SU-DHL-6 (cell line): ENCODE data around the gene DENND2C.
"Not testable (repeated sequence)": the region's sequence is repeated elsewhere in the genome, so short reads cannot be mapped to it uniquely, and the experiment has no call there.

Source experiments
- H2AFZ ChIP-seq: fragments of 200-600 bp; sonication (generic); 2 replicates; pipeline ENCODE4 v1.6.1; 2014; ENCODE audit warnings: low read depth, mild to moderate bottlenecking, moderate library complexity, mixed read lengths, antibody characterized with exemption, low read length; ENCODE audit not compliant: severe bottlenecking
- H3F3A ChIP-seq: fragments of 200-600 bp; shearing (Covaris generic); 2 replicates; pipeline ENCODE4 v1.6.0; 2016; ENCODE audit warnings: antibody characterized with exemption, mild to moderate bottlenecking; ENCODE audit not compliant: insufficient read depth
- H3K27ac ChIP-seq: fragments of 200-600 bp; sonication (generic); 2 replicates; pipeline ENCODE4 v1.5.1; 2016; ENCODE audit warnings: low read depth, mild to moderate bottlenecking, low read length, moderate library complexity, mixed read lengths
- H3K27me3 ChIP-seq: fragments of 200-600 bp; sonication (generic), shearing (Covaris generic); 2 replicates; pipeline ENCODE4 v1.6.0; 2014; ENCODE audit warnings: mild to moderate bottlenecking, low read length
- H3K36me3 ChIP-seq: fragments of 200-600 bp; sonication (generic); 2 replicates; pipeline ENCODE4 v1.6.1; 2014; ENCODE audit warnings: mild to moderate bottlenecking, low read length, mixed read lengths
- H3K4me2 ChIP-seq: fragments of 300-600, 200-600 bp; shearing (Covaris generic), sonication (generic); 2 replicates; pipeline ENCODE4 v1.6.0; 2014; ENCODE audit warnings: low read length, low read depth, mild to moderate bottlenecking; ENCODE audit not compliant: poor library complexity, severe bottlenecking
- H3K4me3 ChIP-seq: fragments of 200-600 bp; sonication (generic); 2 replicates; pipeline ENCODE4 v1.5.1; 2014; ENCODE audit warnings: antibody characterized with exemption, low read length, mild to moderate bottlenecking, mixed read lengths; ENCODE audit not compliant: insufficient read depth, poor library complexity, severe bottlenecking
- H3K79me2 ChIP-seq: fragments of 200-600 bp; sonication (generic); 2 replicates; pipeline ENCODE4 v1.6.1; 2014; ENCODE audit warnings: mild to moderate bottlenecking, low read length, moderate library complexity; ENCODE audit not compliant: insufficient read depth
- H3K9ac ChIP-seq: fragments of 200-600 bp; sonication (generic); 2 replicates; pipeline ENCODE4 v1.7.0; 2014; ENCODE audit warnings: mild to moderate bottlenecking, low read length
- H3K9me2 ChIP-seq: fragments of 200-600 bp; sonication (generic); replicated peaks from 2 replicates; pipeline ENCODE4 v1.6.1; 2014; ENCODE audit warnings: low read length; ENCODE audit not compliant: insufficient read depth
- H3K9me3 ChIP-seq: fragments of 200-600 bp; sonication (generic); 2 replicates; pipeline ENCODE4 v1.6.1; 2014; ENCODE audit warnings: low read length, mixed read lengths; ENCODE audit not compliant: insufficient read depth
- H4K20me1 ChIP-seq: fragments of 200-600 bp; sonication (generic); 2 replicates; pipeline ENCODE4 v1.6.1; 2014; ENCODE audit warnings: low read depth, mild to moderate bottlenecking, antibody characterized with exemption, low read length, moderate library complexity, mixed read lengths
- CTCF ChIP-seq: fragments of 200-600 bp; sonication (generic); IDR thresholded peaks from one replicate; pipeline ENCODE4 v1.5.1; 2017; ENCODE audit warnings: antibody characterized with exemption, mild to moderate bottlenecking, low read length, moderate library complexity; ENCODE audit not compliant: insufficient read depth, poor library complexity, severe bottlenecking
- EZH2phosphoT487 ChIP-seq: fragments of 200-600 bp; sonication (generic), shearing (Covaris generic); conservative IDR thresholded peaks from 2 replicates; pipeline ENCODE4 v1.6.1; 2018; ENCODE audit warnings: mild to moderate bottlenecking, antibody characterized with exemption, low read length, moderate library complexity, mixed read lengths

Gene DENND2C

GRCh38 chr1:114574365-114574764 is 95.5 kb downstream of the DENND2C start:
- Histone ChIP-seq H3K36me3 (peaks cover 30% of the 10 kb centered on the region; the same call in 1 of the 2 replicates), H2AFZ (no peak overlapping the region), H3K4me2 (no peak overlapping the region), H4K20me1 (no peaks in the 10 kb centered on the region), H3K79me2 (peaks cover 18% of the 10 kb centered on the region), H3K4me3 (no peak overlapping the region), H3F3A (no peaks in the 10 kb centered on the region), H3K9ac (no peak overlapping the region), H3K27me3 (no peaks in the 10 kb centered on the region), H3K9me2 (no peaks in the 10 kb centered on the region), H3K27ac (no peak overlapping the region), H3K9me3 (no peaks in the 10 kb centered on the region)
- no peak for TF ChIP-seq EZH2phosphoT487
- no peak for TF ChIP-seq CTCF

- Histone ChIP-seq H3K27ac (no peak overlapping the region), H3K36me3 (peaks cover 7% of the 10 kb centered on the region; the same call in 1 of the 2 replicates), H3K9ac (no peak overlapping the region), H3K4me3 (no peak overlapping the region), H3K4me2 (no peak overlapping the region), H3K79me2 (no peaks in the 10 kb centered on the region), H3K9me3 (no peaks in the 10 kb centered on the region), H3K27me3 (no peaks in the 10 kb centered on the region), H2AFZ (no peak overlapping the region), H3F3A (no peaks in the 10 kb centered on the region), H4K20me1 (no peaks in the 10 kb centered on the region), H3K9me2 (no peaks in the 10 kb centered on the region)
- no peak for TF ChIP-seq EZH2phosphoT487
- TF ChIP-seq CTCF, result no peak
These were observed 105.7 kb downstream of the DENND2C start for GRCh38 chr1:114564141-114564540.

GRCh38 chr1:114562978-114563510 is 106.8 kb downstream of the DENND2C start:
- not testable (repeated sequence) for H3F3A ChIP-seq, H3K4me2 ChIP-seq, H3K9me3 ChIP-seq, H2AFZ ChIP-seq, H3K9ac ChIP-seq, H3K27ac ChIP-seq, H3K9me2 ChIP-seq, H3K4me3 ChIP-seq, H3K27me3 ChIP-seq, H3K79me2 ChIP-seq, H3K36me3 ChIP-seq, H4K20me1 ChIP-seq

- Histone ChIP-seq H3K27me3 (no peaks in the 10 kb centered on the region), H3K36me3 (no peaks in the 10 kb centered on the region), H3K9me3 (no peaks in the 10 kb centered on the region), H3K4me3 (no peak overlapping the region), H3K9ac (no peak overlapping the region), H3F3A (no peaks in the 10 kb centered on the region), H4K20me1 (no peaks in the 10 kb centered on the region), H3K9me2 (no peaks in the 10 kb centered on the region), H3K4me2 (no peak overlapping the region), H2AFZ (no peak overlapping the region), H3K79me2 (no peaks in the 10 kb centered on the region), H3K27ac (no peak overlapping the region)
- TF ChIP-seq EZH2phosphoT487 (no peak), CTCF (no peak)
These were observed 108.5 kb downstream of the DENND2C start for GRCh38 chr1:114561333-114561732.
